Nephron progenitor cell (in vitro differentiated cells): Measurements from ENCODE around the gene KCNQ1.

Source experiments
- DNase-seq: peaks from one replicate; pipeline ENCODE4 v3.0.0; 2021
- H3K27ac Mint-ChIP-seq: 2 replicates; pipeline ENCODE4 v1.8.0; 2021; ENCODE audit warnings: mild to moderate bottlenecking, moderate library complexity, mixed read lengths
- H3K27me3 Mint-ChIP-seq: 2 replicates; pipeline ENCODE4 v1.8.0; 2021; ENCODE audit warnings: mild to moderate bottlenecking, low read depth, mixed read lengths; ENCODE audit not compliant: poor library complexity
- H3K36me3 Mint-ChIP-seq: 2 replicates; pipeline ENCODE4 v1.8.0; 2021; ENCODE audit warnings: low read depth, mixed read lengths
- H3K4me1 Mint-ChIP-seq: 2 replicates; pipeline ENCODE4 v1.8.0; 2021; ENCODE audit warnings: mixed read lengths
- H3K4me3 Mint-ChIP-seq: 2 replicates; pipeline ENCODE4 v1.8.0; 2021; ENCODE audit warnings: mild to moderate bottlenecking, moderate library complexity, mixed read lengths
- H3K9me3 Mint-ChIP-seq: 2 replicates; pipeline ENCODE4 v1.8.0; 2021; ENCODE audit warnings: mild to moderate bottlenecking, moderate library complexity, mixed read lengths
- CTCF ChIP-seq: fragments of 200-600 bp; sonication (generic); IDR thresholded peaks from 2 replicates; pipeline ENCODE4 v1.5.0; 2021; ENCODE audit warnings: antibody characterized with exemption

The KCNQ1 gene

DNA sequence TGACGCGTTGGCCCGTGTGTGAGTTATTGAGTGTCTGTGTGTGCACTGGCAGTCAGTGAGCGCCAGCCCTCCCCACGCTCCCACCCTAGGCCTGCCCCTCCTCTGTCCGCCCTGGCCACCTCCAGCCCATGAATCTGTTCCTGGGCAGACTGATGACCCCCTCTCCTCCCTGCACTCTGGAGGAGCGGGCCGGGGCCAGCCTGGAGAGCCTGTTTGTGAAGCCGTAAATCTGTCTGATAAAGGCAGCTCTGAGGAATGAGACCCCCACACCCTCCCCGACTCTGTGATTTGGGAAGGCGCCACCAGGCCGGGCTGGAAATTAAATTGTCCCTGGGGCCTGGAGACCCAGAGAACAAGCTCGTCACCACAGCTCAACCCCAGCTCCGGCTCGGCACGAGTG lies 35.7 kb upstream of the KCNQ1 start:
- H3K9me3 Mint-ChIP-seq, result no peaks in the 10 kb centered on the region
- peak overlapping the region; percentile 99 for H3K27ac Mint-ChIP-seq
- DNase-seq, result peak; percentile 84
- peak overlapping the region; percentile 75 for H3K4me3 Mint-ChIP-seq
- no peaks in the 10 kb centered on the region for H3K36me3 Mint-ChIP-seq
- peaks cover 5% of the 10 kb centered on the region for H3K27me3 Mint-ChIP-seq
- TF ChIP-seq CTCF, result no peak
- H3K4me1 Mint-ChIP-seq, result peaks cover 75% of the 10 kb centered on the region

DNA sequence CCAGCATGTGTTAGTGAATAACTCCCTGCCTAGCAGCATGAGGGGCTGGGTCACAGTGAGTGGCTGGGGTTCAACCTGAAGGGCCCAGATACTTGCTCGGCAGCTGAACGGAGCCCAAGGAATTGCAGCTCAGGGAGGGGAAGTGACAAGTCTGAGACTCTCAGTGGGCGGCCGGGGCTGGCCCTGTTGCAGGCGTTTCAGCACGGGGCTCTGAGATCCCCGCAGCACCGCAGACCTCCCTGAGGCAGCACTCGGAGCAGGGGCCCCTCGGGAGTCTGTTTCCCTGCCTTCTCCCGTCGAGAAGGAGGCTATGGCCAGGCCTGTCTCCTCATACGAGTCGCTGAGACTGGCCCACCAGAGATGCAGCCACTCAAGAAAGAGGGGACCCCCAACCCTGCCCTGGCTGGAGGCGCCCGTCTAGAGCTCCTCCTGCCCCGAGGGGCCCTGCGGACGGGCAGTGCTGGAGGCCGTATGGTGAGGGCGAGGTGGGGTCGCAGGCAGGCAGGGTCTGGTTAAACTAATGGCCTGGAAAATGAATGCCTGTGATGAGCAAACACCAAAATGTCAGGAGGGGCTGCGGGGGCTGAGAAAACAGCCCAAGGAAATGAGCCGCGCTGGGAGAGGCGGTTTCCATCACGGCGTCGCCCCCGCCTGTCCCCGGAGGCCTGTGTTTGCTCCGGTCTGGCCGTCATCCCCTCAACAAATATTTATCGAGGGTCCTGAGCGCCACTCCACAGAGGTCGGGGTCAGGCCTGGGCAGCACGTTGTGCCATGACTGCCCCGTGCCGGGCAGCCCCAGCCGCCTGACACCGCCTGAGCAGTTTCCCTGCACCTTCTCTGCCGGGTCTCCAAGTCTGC lies 35.0 kb upstream of the KCNQ1 start:
- peak; percentile 66 for DNase-seq
- Mint-ChIP-seq H3K4me3 (peak overlapping the region; percentile 15), H3K27me3 (peaks cover 5% of the 10 kb centered on the region), H3K9me3 (no peaks in the 10 kb centered on the region), H3K27ac (peak overlapping the region; percentile 99), H3K4me1 (peaks cover 68% of the 10 kb centered on the region), H3K36me3 (no peaks in the 10 kb centered on the region)
- no peak for TF ChIP-seq CTCF

- Mint-ChIP-seq H3K4me1 (peaks cover 62% of the 10 kb centered on the region), H3K27ac (peak overlapping the region; percentile 97), H3K4me3 (no peak overlapping the region), H3K27me3 (peaks cover 5% of the 10 kb centered on the region), H3K36me3 (no peaks in the 10 kb centered on the region), H3K9me3 (no peaks in the 10 kb centered on the region)
- no peak for TF ChIP-seq CTCF
- DNase-seq, result no peak
Observed at GRCh38 chr11:2410616-2411015, 34.2 kb upstream of the KCNQ1 start.

- DNase-seq, result no peak
- no peak for TF ChIP-seq CTCF
- Mint-ChIP-seq H3K4me3 (peak overlapping the region; percentile 18), H3K4me1 (peaks cover 61% of the 10 kb centered on the region), H3K27ac (peak overlapping the region; percentile 97), H3K9me3 (no peaks in the 10 kb centered on the region), H3K36me3 (no peaks in the 10 kb centered on the region), H3K27me3 (peaks cover under 1% of the 10 kb centered on the region)
Observed at GRCh38 chr11:2411446-2412305, 33.1 kb upstream of the KCNQ1 start.

DNA sequence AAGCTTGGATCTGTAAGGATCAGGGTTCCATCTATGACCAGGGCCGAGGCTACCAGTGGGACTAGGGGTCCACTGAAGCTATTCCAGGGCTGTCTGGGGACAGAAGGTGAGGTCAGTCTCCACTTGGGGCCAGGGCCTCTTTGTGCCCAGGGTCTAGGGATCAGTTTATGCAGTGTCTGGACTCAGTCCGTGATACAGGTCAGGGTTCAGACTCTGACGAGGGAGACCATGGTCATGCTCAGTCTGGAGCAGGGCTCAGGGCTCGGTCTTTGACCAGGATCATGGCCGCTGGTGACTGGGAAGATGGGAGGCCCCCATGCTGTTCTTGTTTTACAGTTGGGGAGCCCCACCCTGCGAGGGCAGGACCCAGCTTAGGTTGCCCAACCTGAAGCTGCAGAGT lies 32.5 kb upstream of the KCNQ1 start:
- no peaks in the 10 kb centered on the region for H3K9me3 Mint-ChIP-seq
- no peak overlapping the region for H3K27ac Mint-ChIP-seq

More for the DNA sequence above, 32.5 kb upstream of the KCNQ1 start:
- H3K4me3 Mint-ChIP-seq, result no peak overlapping the region
- peaks cover 66% of the 10 kb centered on the region for H3K4me1 Mint-ChIP-seq
- H3K36me3 Mint-ChIP-seq, result no peaks in the 10 kb centered on the region
- H3K27me3 Mint-ChIP-seq, result no peaks in the 10 kb centered on the region
- TF ChIP-seq CTCF, result no peak
- DNase-seq, result no peak
